CD14-positive monocyte (primary cell): ENCODE measurements around the gene TMA16. TPM values are rescaled to one million over a fixed set of nuclear protein-coding genes. Genes with fewer than 3 reads are reported as not detected.

ENCODE experiments used
- DNase-seq, 3 donors: peaks; one replicate each; pipeline ENCODE4 v3.0.0-alpha.2; 2011 to 2022
- H2AFZ ChIP-seq: 2 replicates; pipeline ENCODE4 v1.6.0; 2012; ENCODE audit warnings: mild to moderate bottlenecking, low read depth, low read length, inconsistent platforms; ENCODE audit not compliant: insufficient read depth, poor library complexity, severe bottlenecking
- H3K27ac ChIP-seq, 2 donors: 1 replicate in 1 of 2; 2 replicates in 1 of 2; pipeline ENCODE4 v1.5.1; 2012 to 2013; ENCODE audit warnings: low read length in 2 of 2, control low read depth in 1 of 2, inconsistent platforms in 1 of 2, low read depth in 1 of 2, mild to moderate bottlenecking in 1 of 2
- H3K27me3 ChIP-seq, 2 donors: one replicate each; pipeline versions ENCODE4 v1.6.0 to v1.6.1; 2011 to 2013; ENCODE audit warnings: low read length in 2 of 2; ENCODE audit not compliant: control insufficient read depth in 2 of 2, insufficient read depth in 2 of 2
- H3K36me3 ChIP-seq, 2 donors: replicated peaks in 1 of 2; 1 replicate in 1 of 2; 2 replicates in 1 of 2; pipeline versions ENCODE4 v1.5.1 to v1.6.1; 2012 to 2013; ENCODE audit warnings: low read length in 2 of 2, control low read depth in 1 of 2, inconsistent platforms in 1 of 2, mild to moderate bottlenecking in 1 of 2; ENCODE audit not compliant: insufficient read depth in 2 of 2, control insufficient read depth in 1 of 2
- H3K4me1 ChIP-seq, 2 donors: 1 replicate in 1 of 2; 2 replicates in 1 of 2; pipeline versions ENCODE4 v1.5.1 to v1.6.1; 2012 to 2013; ENCODE audit warnings: low read length in 2 of 2, control low read depth in 1 of 2, inconsistent platforms in 1 of 2, mild to moderate bottlenecking in 1 of 2, moderate library complexity in 1 of 2; ENCODE audit not compliant: insufficient read depth in 2 of 2, control insufficient read depth in 1 of 2
- H3K4me2 ChIP-seq: replicated peaks from 2 replicates; pipeline ENCODE3; 2012; ENCODE audit warnings: low read length, moderate library complexity, mild to moderate bottlenecking; ENCODE audit not compliant: poor library complexity, severe bottlenecking; ENCODE audit errors: extremely low read depth
- H3K4me3 ChIP-seq, 3 experiments: fragments of 200-600 bp in 1 of 3; sonication (generic) in 1 of 3; replicated peaks in 1 of 3; 1 replicate in 2 of 3; 2 replicates in 1 of 3; pipeline ENCODE4 v1.5.1; 2011 to 2013; ENCODE audit warnings: low read length in 3 of 3, mild to moderate bottlenecking in 3 of 3, control low read depth in 2 of 3, low read depth in 2 of 3, inconsistent platforms in 1 of 3, moderate library complexity in 1 of 3
- H3K79me2 ChIP-seq: 2 replicates; pipeline ENCODE4 v1.6.0; 2012; ENCODE audit warnings: mild to moderate bottlenecking, control low read depth, inconsistent platforms, low read length, moderate library complexity; ENCODE audit not compliant: insufficient read depth
- H3K9ac ChIP-seq: 2 replicates; pipeline ENCODE4 v1.6.0; 2017; ENCODE audit warnings: low read length, mild to moderate bottlenecking; ENCODE audit not compliant: insufficient read depth, poor library complexity, severe bottlenecking
- H3K9me3 ChIP-seq, 2 donors: replicated peaks in 1 of 2; 1 replicate in 1 of 2; 2 replicates in 1 of 2; pipeline versions ENCODE4 v1.5.1 to v1.6.1; 2012 to 2013; ENCODE audit warnings: low read length in 2 of 2, control low read depth in 1 of 2; ENCODE audit not compliant: control insufficient read depth in 1 of 2, insufficient read depth in 1 of 2
- H4K20me1 ChIP-seq: 2 replicates; pipeline ENCODE4 v1.6.0; 2012; ENCODE audit warnings: mild to moderate bottlenecking, low read length, control low read depth, moderate library complexity; ENCODE audit not compliant: insufficient read depth
- H3K27ac Mint-ChIP-seq, 7 donors: one replicate each; pipeline ENCODE4 v1.8.0; 2020; ENCODE audit warnings: mild to moderate bottlenecking in 7 of 7, mixed read lengths in 7 of 7, moderate library complexity in 6 of 7, inconsistent platforms in 2 of 7
- H3K27me3 Mint-ChIP-seq, 3 donors: one replicate each; pipeline ENCODE4 v1.8.0; 2021 to 2022; ENCODE audit warnings: low read depth in 3 of 3, mild to moderate bottlenecking in 3 of 3, mixed read lengths in 3 of 3, moderate library complexity in 3 of 3, inconsistent platforms in 1 of 3
- H3K36me3 Mint-ChIP-seq, 2 donors: one replicate each; pipeline ENCODE4 v1.8.0; 2020; ENCODE audit warnings: mixed read lengths in 2 of 2, inconsistent platforms in 1 of 2, mild to moderate bottlenecking in 1 of 2
- H3K4me1 Mint-ChIP-seq: one replicate; pipeline ENCODE4 v1.8.0; 2020; ENCODE audit warnings: mild to moderate bottlenecking, mixed read lengths
- H3K4me3 Mint-ChIP-seq, 2 donors: one replicate each; pipeline ENCODE4 v1.8.0; 2020; ENCODE audit warnings: mild to moderate bottlenecking in 2 of 2, mixed read lengths in 2 of 2, moderate library complexity in 1 of 2
- H3K9me3 Mint-ChIP-seq, 7 donors: one replicate each; pipeline ENCODE4 v1.8.0; 2020 to 2022; ENCODE audit warnings: mixed read lengths in 7 of 7, mild to moderate bottlenecking in 6 of 7, moderate library complexity in 6 of 7, inconsistent platforms in 2 of 7
- CTCF ChIP-seq: fragments of 200-600 bp; IDR thresholded peaks from one replicate; pipeline ENCODE4 v1.8.0; 2022; ENCODE audit warnings: antibody characterized with exemption, mild to moderate bottlenecking
- WGBS: methylation state at CpG from one replicate; pipeline ENCODE4 v1.1.5; 2013; ENCODE audit warnings: missing lambda C conversion rate; ENCODE audit not compliant: insufficient coverage; 5-methylcytosine and 5-hydroxymethylcytosine counted together
- intact Hi-C, 2 donors: fragments of 100-400 bp; cut with micrococcal nuclease; formaldehyde crosslinking; loops; one replicate each; pipeline versions ENCODE4 v1.15.0 to v1.15.1; 2023
- polyA plus RNA-seq, 3 donors: library from polyadenylated mRNA; depleted of rRNA in 1 of 3; unstranded in 2 of 3; stranded (reverse) in 1 of 3; fragments of 300-500 nt in 2 of 3; fragments of >200 nt in 1 of 3; fragmentation: Illumina TruSeq in 2 of 3; gene quantifications; 1 replicate in 2 of 3; 2 replicates in 1 of 3; pipeline ENCODE4 v1.2.3, GENCODE V29; 2012 to 2021

The TMA16 gene
- polyA plus RNA-seq, 3 donors, result 7.7 to 8.2 (median 8.2) TPM

GRCh38 chr4:163495900-163496299 lies 1.4 kb downstream of the TMA16 start:
- H3K27me3 Mint-ChIP-seq, result no peaks in the 10 kb centered on the region
- no peaks in the 10 kb centered on the region for H3K27me3 ChIP-seq

GRCh38 chr4:163500586-163500985 lies 6.1 kb downstream of the TMA16 start:
- peaks cover 0 to 4% (median 0%) of the 10 kb centered on the region in 7 donors for H3K9me3 Mint-ChIP-seq
- peaks cover 96% of the 10 kb centered on the region for H3K79me2 ChIP-seq
- no peak overlapping the region for H3K27ac Mint-ChIP-seq
- no peak for TF ChIP-seq CTCF
- H3K36me3 Mint-ChIP-seq, result peaks cover 8 to 12% of the 10 kb centered on the region in 2 donors
- peaks cover 29 to 35% of the 10 kb centered on the region in 2 donors for H3K4me1 ChIP-seq
- H2AFZ ChIP-seq, result no peak overlapping the region
- H3K4me3 Mint-ChIP-seq, result no peak overlapping the region
- WGBS, result no CpG with 5 or more reads among the region's 1 CpG
- H4K20me1 ChIP-seq, result peaks cover 78% of the 10 kb centered on the region
- peaks cover 0 to 4% of the 10 kb centered on the region in 2 donors for H3K36me3 ChIP-seq
- DNase-seq, result no peak
- no peak overlapping the region for H3K27ac ChIP-seq
- no peak overlapping the region for H3K4me3 ChIP-seq
- intact Hi-C loops, result no loop called here
- no peaks in the 10 kb centered on the region for H3K27me3 ChIP-seq
- no peaks in the 10 kb centered on the region for H3K9me3 ChIP-seq
- peaks cover 43% of the 10 kb centered on the region for H3K4me1 Mint-ChIP-seq
- peaks cover 0 to 4% (median 2%) of the 10 kb centered on the region in 3 donors for H3K27me3 Mint-ChIP-seq
- H3K4me2 ChIP-seq, result no peak overlapping the region
- H3K9ac ChIP-seq, result no peak overlapping the region

More at GRCh38 chr4:163495900-163496299, 1.4 kb downstream of the TMA16 start:
- H3K79me2 ChIP-seq, result peaks cover 64% of the 10 kb centered on the region
- 0% methylated on average over 1 of the region's 1 CpG for WGBS
- H3K9me3 Mint-ChIP-seq, result peaks cover 0 to 4% (median 0%) of the 10 kb centered on the region in 7 donors
- intact Hi-C loops, result loop anchor here in 1 of 2 donors (2.0 kb wide), 1 partner anchor 53 kb away; no protein-coding TSS in a partner anchor
- H3K27ac ChIP-seq, result no peak overlapping the region
- H3K9ac ChIP-seq, result peak overlapping the region; percentile 23
- H3K36me3 ChIP-seq, result peaks cover 0 to 4% of the 10 kb centered on the region in 2 donors
- peak overlapping the region in 1 of 3 experiments; percentile 100 for H3K4me3 ChIP-seq
- no peak for DNase-seq
- H3K36me3 Mint-ChIP-seq, result peaks cover 0 to 9% of the 10 kb centered on the region in 2 donors
- H4K20me1 ChIP-seq, result peaks cover 34% of the 10 kb centered on the region
- no peak for TF ChIP-seq CTCF
- peak overlapping the region in 2 of 7 donors; percentile 41 to 95 for H3K27ac Mint-ChIP-seq
- H3K4me2 ChIP-seq, result peak overlapping the region; percentile 96
- peaks cover 32% of the 10 kb centered on the region for H3K4me1 Mint-ChIP-seq
- no peaks in the 10 kb centered on the region for H3K9me3 ChIP-seq
- peak overlapping the region; percentile 11 for H2AFZ ChIP-seq
- H3K4me1 ChIP-seq, result peaks cover 23 to 40% of the 10 kb centered on the region in 2 donors
- peak overlapping the region in 1 of 2 donors; percentile 67 for H3K4me3 Mint-ChIP-seq
